PC-3 (cell line): ENCODE measurements around the gene DHRS4.
"Not testable (repeated sequence)": the region's sequence is repeated elsewhere in the genome, so short reads cannot be mapped to it uniquely, and the experiment has no call there.

Source experiments
- CTCF ChIP-seq: fragments of 300-600 bp; sonication (generic); conservative IDR thresholded peaks from 2 replicates; pipeline ENCODE4 v1.5.1; 2017; ENCODE audit warnings: antibody characterized with exemption, low read depth, mild to moderate bottlenecking, low read length
- EZH2 ChIP-seq: fragments of 300-600 bp; sonication (generic); IDR thresholded peaks from one replicate; pipeline ENCODE4 v1.6.1; 2017; ENCODE audit warnings: antibody characterized with exemption, mild to moderate bottlenecking, low read length; ENCODE audit not compliant: unreplicated experiment

GRCh38 chr14:23988607-23989363 is 35.2 kb downstream of the DHRS4 start, which contains the start of gene DHRS4L2:
- not testable (repeated sequence) for TF ChIP-seq CTCF, EZH2
